Kidney capillary endothelial cell (primary cell): ENCODE measurements around the gene FUT6.

ENCODE experiments used
- DNase-seq: peaks from one replicate; pipeline ENCODE4 v3.0.0-alpha.2; 2018; ENCODE audit warnings: low spot score

FUT6 gene

GRCh38 chr19:5827891-5828660, 11.4 kb downstream of the FUT6 start:
- DNase-seq: peak; percentile 91

GRCh38 chr19:5827342-5827890, 12.1 kb downstream of the FUT6 start:
- no peak for DNase-seq

- no peak for DNase-seq
Measured at GRCh38 chr19:5826531-5827341, 12.8 kb downstream of the FUT6 start.

- no peak for DNase-seq
Measured at GRCh38 chr19:5825178-5825577, 14.3 kb downstream of the FUT6 start.

GRCh38 chr19:5824751-5825150, 14.8 kb downstream of the FUT6 start:
- no peak for DNase-seq

- no peak for DNase-seq
Measured at GRCh38 chr19:5823579-5824281, 15.8 kb downstream of the FUT6 start.

- no peak for DNase-seq
Measured at GRCh38 chr19:5822181-5822844, 17.2 kb downstream of the FUT6 start.

GRCh38 chr19:5821521-5822180, 17.9 kb downstream of the FUT6 start:
- no peak for DNase-seq

- DNase-seq: no peak
Measured at GRCh38 chr19:5820785-5821184, 18.7 kb downstream of the FUT6 start.

- no peak for DNase-seq
Measured at GRCh38 chr19:5818594-5818993, 20.9 kb downstream of the FUT6 start.

- no peak for DNase-seq
Measured at GRCh38 chr19:5817218-5817617, 22.3 kb downstream of the FUT6 start.

GRCh38 chr19:5814852-5815246, 24.7 kb downstream of the FUT6 start:
- no peak for DNase-seq

- no peak for DNase-seq
Measured at GRCh38 chr19:5814123-5814851, 25.2 kb downstream of the FUT6 start.

GRCh38 chr19:5811117-5811516, 28.4 kb downstream of the FUT6 start:
- DNase-seq: no peak

GRCh38 chr19:5809469-5809868, 30.0 kb downstream of the FUT6 start:
- no peak for DNase-seq

- DNase-seq: no peak
Measured at GRCh38 chr19:5809053-5809452, 30.4 kb downstream of the FUT6 start.

- DNase-seq: no peak
Measured at GRCh38 chr19:5808120-5808816, 31.2 kb downstream of the FUT6 start.

- no peak for DNase-seq
Measured at GRCh38 chr19:5806905-5807304, 32.6 kb downstream of the FUT6 start.

GRCh38 chr19:5806133-5806489, 33.4 kb downstream of the FUT6 start:
- no peak for DNase-seq

- no peak for DNase-seq
Measured at GRCh38 chr19:5805462-5806132, 33.9 kb downstream of the FUT6 start.
